AG09309 (cell line): Measurements from ENCODE around the gene SCYL1.

Experiments
- DNase-seq: peaks from one replicate; pipeline ENCODE4 v3.0.0-alpha.2; 2010; ENCODE audit warnings: low read depth
- H3K4me3 ChIP-seq: 2 replicates; pipeline ENCODE4 v1.5.1; 2011; ENCODE audit warnings: mild to moderate bottlenecking, low read depth, low read length, moderate library complexity; ENCODE audit not compliant: control insufficient read depth
- CTCF ChIP-seq: IDR thresholded peaks from 2 replicates; pipeline ENCODE4 v1.5.1; 2011; ENCODE audit warnings: mild to moderate bottlenecking, low read depth, low read length, inconsistent platforms; ENCODE audit not compliant: insufficient read depth, control insufficient read depth; ENCODE audit errors: missing control alignments

SCYL1 gene

GRCh38 chr11:65482306-65482850, 42.5 kb upstream of the SCYL1 start:
- no peak for TF ChIP-seq CTCF
- no peak for DNase-seq
- H3K4me3 ChIP-seq = no peak overlapping the region

- TF ChIP-seq CTCF = no peak
- no peak for DNase-seq
- no peak overlapping the region for H3K4me3 ChIP-seq
Observed at GRCh38 chr11:65485920-65486219, 39.0 kb upstream of the SCYL1 start.

GRCh38 chr11:65486570-65487466, 38.1 kb upstream of the SCYL1 start:
- H3K4me3 ChIP-seq = no peak overlapping the region
- DNase-seq = no peak
- no peak for TF ChIP-seq CTCF

- H3K4me3 ChIP-seq = no peak overlapping the region
- no peak for TF ChIP-seq CTCF
- peak; percentile 100 for DNase-seq
Observed at GRCh38 chr11:65487467-65488272, 37.2 kb upstream of the SCYL1 start.

GRCh38 chr11:65488273-65489034, 36.4 kb upstream of the SCYL1 start:
- no peak for DNase-seq
- H3K4me3 ChIP-seq = no peak overlapping the region
- no peak for TF ChIP-seq CTCF

- no peak for TF ChIP-seq CTCF
- no peak overlapping the region for H3K4me3 ChIP-seq
- no peak for DNase-seq
Observed at GRCh38 chr11:65489035-65489705, 35.7 kb upstream of the SCYL1 start.
